Measurements from ENCODE around the gene ATP9B. TPM values are rescaled to one million over a fixed set of nuclear protein-coding genes. Genes with fewer than 3 reads are reported as not detected.

The ATP9B gene
- total RNA-seq, 3 donors from 2014 or later (not counting 1 experiment from before 2014, with no cell fraction given): 66.0 to 78.9 (median 68.0) TPM

GRCh38 chr18:79210002-79210910 is 141.1 kb downstream of the ATP9B start:
- intact Hi-C loops (cut with micrococcal nuclease): no loop called here
- H3K27ac ChIP-seq (ENCODE audit: low read length): no peak overlapping the region
- DNase-seq: no peak
- H3K4me1 ChIP-seq (ENCODE audit: control insufficient read depth, insufficient read depth, low read length): no peaks in the 10 kb centered on the region
- H3K36me3 ChIP-seq (ENCODE audit: control insufficient read depth, insufficient read depth, low read length): peaks cover 13% of the 10 kb centered on the region
- Mint-ChIP-seq H3K27me3 (ENCODE audit: low read depth in 2 of 2) (no peaks in the 10 kb centered on the region), H3K4me1 (peaks cover 0 to 16% of the 10 kb centered on the region in 2 donors), H3K4me3 (no peak overlapping the region), H3K27ac (no peak overlapping the region), H3K9me3 (no peaks in the 10 kb centered on the region), H3K36me3 (no peaks in the 10 kb centered on the region)
- H3K4me3 ChIP-seq (ENCODE audit: low read length): no peak overlapping the region
- H3K27me3 ChIP-seq (ENCODE audit: control insufficient read depth, insufficient read depth, low read length): no peaks in the 10 kb centered on the region
- WGBS (ENCODE audit: insufficient coverage): 95% methylated on average over 15 of the region's 16 CpGs
- no peak for TF ChIP-seq CTCF (IDR thresholded peaks at IDR 0.05)
- H3K9me3 ChIP-seq (ENCODE audit: control insufficient read depth, insufficient read depth, low read length): no peaks in the 10 kb centered on the region
- ATAC-seq: peak in 1 of 3 donors; percentile 19

- no peaks in the 10 kb centered on the region for H3K9me3 Mint-ChIP-seq
- ATAC-seq (no peak), DNase-seq (no peak)
- Histone ChIP-seq H3K36me3 (ENCODE audit: control insufficient read depth, insufficient read depth, low read length) (peaks cover 12% of the 10 kb centered on the region), H3K4me3 (ENCODE audit: low read length) (no peak overlapping the region), H3K27me3 (ENCODE audit: control insufficient read depth, insufficient read depth, low read length) (no peaks in the 10 kb centered on the region), H3K27ac (ENCODE audit: low read length) (no peak overlapping the region), H3K4me1 (ENCODE audit: control insufficient read depth, insufficient read depth, low read length) (no peaks in the 10 kb centered on the region), H3K9me3 (ENCODE audit: control insufficient read depth, insufficient read depth, low read length) (no peaks in the 10 kb centered on the region)
- no peak overlapping the region for H3K4me3 Mint-ChIP-seq
- no peaks in the 10 kb centered on the region for H3K36me3 Mint-ChIP-seq
- no peak for TF ChIP-seq CTCF (IDR thresholded peaks at IDR 0.05)
- intact Hi-C loops (cut with micrococcal nuclease): no loop called here
- no peaks in the 10 kb centered on the region for H3K27me3 Mint-ChIP-seq (ENCODE audit: low read depth in 2 of 2)
- 97% methylated on average over 4 of the region's 5 CpGs for WGBS (ENCODE audit: insufficient coverage)
- H3K4me1 Mint-ChIP-seq: peaks cover 0 to 16% of the 10 kb centered on the region in 2 donors
- peak overlapping the region in 1 of 2 donors; percentile 35 for H3K27ac Mint-ChIP-seq
These were observed 142.7 kb downstream of the ATP9B start for GRCh38 chr18:79211844-79212243.

- H3K4me1 Mint-ChIP-seq: peaks cover 0 to 17% of the 10 kb centered on the region in 2 donors
- H3K27ac Mint-ChIP-seq: no peak overlapping the region
- H3K27me3 Mint-ChIP-seq (ENCODE audit: low read depth in 2 of 2): no peaks in the 10 kb centered on the region
- no peak overlapping the region for H3K4me3 Mint-ChIP-seq
- no peaks in the 10 kb centered on the region for H3K9me3 ChIP-seq (ENCODE audit: control insufficient read depth, insufficient read depth, low read length)
- no CpG with 5 or more reads among the region's 3 CpGs for WGBS (ENCODE audit: insufficient coverage)
- H3K27me3 ChIP-seq (ENCODE audit: control insufficient read depth, insufficient read depth, low read length): no peaks in the 10 kb centered on the region
- H3K9me3 Mint-ChIP-seq: no peaks in the 10 kb centered on the region
- H3K36me3 ChIP-seq (ENCODE audit: control insufficient read depth, insufficient read depth, low read length): peaks cover 3% of the 10 kb centered on the region
- no peaks in the 10 kb centered on the region for H3K36me3 Mint-ChIP-seq
- DNase-seq (no peak), ATAC-seq (no peak)
- no peak overlapping the region for H3K4me3 ChIP-seq (ENCODE audit: low read length)
- H3K4me1 ChIP-seq (ENCODE audit: control insufficient read depth, insufficient read depth, low read length): no peaks in the 10 kb centered on the region
- no peak for TF ChIP-seq CTCF (IDR thresholded peaks at IDR 0.05)
- intact Hi-C loops (cut with micrococcal nuclease): no loop called here
- H3K27ac ChIP-seq (ENCODE audit: low read length): no peak overlapping the region
These were observed 144.9 kb downstream of the ATP9B start for GRCh38 chr18:79214056-79214455.

All from natural killer cell (primary cell).